GM21367 (cell line): ENCODE data around the gene AFAP1.

ENCODE experiments used
- ATAC-seq: cut with Tn5 transposase; IDR thresholded peaks from one replicate; pipeline ENCODE4 v1.9.1; 2021; ENCODE audit not compliant: unreplicated experiment

AFAP1 gene

GRCh38 chr4:7790999-7791398, 148.7 kb downstream of the AFAP1 start:
- no peak for ATAC-seq

DNA sequence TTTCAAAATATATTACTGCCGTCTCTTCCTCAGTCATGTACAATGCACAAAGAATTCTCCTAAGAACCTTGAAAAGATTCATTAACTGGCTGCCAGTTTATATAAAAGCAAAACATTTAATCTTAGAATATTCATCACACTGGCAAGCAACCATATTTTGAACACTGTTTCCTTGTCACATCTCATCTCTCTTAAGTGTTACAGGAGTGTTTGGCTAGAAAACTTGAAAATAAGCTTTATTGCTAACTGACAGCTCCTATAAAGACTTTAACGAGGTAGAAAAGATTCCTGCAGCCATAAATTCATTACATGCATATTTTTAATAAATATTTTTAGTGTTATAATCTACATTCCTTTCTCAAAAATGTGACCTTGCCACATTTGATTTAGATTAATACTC, 149.6 kb downstream of the AFAP1 start:
- ATAC-seq, result no peak

DNA sequence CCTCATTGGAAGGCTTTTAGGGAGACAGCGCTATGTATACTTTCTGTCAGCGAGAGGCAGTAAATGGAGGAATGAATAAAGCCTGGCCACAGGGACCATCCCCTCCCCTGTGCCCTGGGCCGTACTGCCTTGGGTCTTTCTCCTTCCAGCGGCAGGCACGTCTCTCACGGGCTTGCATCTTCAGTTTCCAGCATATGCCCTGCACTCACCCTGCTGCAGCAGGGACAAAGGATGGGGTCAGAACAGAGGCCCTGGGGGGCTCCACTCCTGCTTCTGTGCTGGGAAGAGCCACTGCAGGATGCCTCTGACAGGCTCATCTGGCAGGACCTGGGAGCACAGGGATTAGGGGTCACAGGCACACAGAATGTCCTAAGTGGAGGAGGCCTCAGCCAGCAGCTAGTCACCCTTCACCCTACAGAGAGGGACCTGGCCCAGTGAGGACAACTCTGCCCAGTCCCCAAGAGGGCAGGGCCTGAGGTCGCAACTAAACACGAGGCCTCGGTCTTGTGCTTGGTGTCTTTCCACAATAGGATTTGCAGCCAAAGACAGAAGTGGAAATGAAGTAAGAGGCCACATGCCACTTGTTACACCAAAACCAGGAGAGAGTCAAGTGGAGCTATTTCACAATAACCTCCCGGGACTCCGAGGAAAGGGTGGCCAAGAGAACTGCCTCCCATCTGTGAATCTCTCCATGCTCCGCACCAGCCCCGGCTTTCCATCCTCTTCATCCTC, 150.8 kb downstream of the AFAP1 start:
- ATAC-seq, result no peak

GRCh38 chr4:7788193-7788592, 151.5 kb downstream of the AFAP1 start:
- no peak for ATAC-seq

DNA sequence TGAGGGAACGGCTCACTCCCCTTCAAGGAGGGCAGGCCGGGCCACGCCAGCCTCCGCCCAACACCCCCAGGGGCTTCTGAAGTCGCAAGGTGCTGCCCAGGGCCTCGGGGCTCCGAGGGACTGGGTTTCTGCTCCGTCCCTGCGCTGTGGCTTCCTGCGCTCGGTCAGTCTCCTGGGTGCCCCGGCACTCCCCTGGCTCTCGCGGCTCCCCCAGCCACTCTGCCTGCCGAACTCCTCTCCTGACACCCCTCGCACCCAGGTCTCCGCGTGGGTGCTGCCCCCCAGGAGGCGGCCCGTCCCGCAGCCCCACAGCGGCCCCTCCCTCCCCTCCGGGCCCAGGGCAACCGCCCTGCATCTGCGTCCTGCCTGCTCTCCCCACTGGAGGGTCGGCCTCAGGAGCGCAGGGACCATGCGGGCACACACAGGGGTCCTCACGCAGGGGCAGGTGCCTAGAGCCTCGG, 151.9 kb downstream of the AFAP1 start:
- ATAC-seq, result no peak

DNA sequence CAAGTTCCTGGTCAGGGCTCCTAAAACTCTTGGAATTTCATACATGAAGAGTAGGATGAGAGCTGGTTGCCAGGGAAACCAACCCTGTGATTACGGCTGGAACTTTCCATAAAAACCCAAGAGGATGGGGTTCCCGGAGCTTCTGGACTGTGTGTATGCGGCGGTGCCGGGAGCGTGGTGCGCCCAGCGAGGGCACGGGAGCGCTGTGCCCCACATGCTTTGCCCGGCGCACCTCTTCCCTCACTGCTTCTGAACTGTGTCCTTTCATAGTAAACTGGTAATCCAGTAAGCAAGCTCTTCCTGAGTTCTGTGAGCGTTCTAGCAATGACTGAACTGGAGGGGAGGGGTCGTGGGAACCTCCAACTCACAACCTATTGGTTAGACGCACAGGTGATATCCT, 152.6 kb downstream of the AFAP1 start:
- no peak for ATAC-seq

DNA sequence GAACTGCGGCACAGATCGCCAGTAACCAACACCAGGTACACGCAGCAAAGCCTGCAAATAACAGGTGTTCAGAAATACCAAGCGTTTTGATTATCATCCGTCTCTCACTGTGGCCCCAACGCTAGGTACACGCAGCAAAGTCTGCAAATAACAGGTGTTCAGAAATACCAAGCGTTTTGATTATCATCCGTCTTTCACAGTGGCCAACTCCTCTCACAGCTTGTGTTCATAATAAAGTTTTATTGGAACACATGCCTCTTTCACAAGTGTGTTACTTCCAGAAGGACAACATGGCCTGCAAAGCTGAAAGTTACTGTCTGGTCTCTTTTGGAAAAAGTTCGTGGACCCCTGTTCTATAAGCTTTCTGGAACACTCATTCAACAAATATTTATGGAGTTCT, 153.1 kb downstream of the AFAP1 start:
- no peak for ATAC-seq

DNA sequence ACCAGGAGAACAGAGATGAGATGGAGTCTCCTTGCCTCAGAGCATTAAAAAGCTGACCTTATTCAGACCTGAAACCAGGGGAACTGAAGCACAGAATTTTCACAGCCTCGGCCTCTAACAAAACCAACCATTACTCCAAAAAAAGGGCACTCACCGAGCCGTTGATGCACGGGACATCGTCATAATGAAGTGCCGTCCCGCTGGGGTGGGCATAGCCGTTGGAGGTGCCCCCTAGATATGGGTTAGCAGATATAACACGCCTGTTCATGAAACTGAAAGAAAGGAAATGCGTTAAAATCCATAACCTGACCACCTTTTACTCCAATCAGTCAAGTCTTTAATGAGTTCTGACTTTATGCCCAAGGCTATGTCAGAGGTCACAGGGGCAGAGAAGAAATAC, 153.6 kb downstream of the AFAP1 start:
- no peak for ATAC-seq

- ATAC-seq, result no peak
These were observed 154.6 kb downstream of the AFAP1 start for GRCh38 chr4:7785017-7785416.

DNA sequence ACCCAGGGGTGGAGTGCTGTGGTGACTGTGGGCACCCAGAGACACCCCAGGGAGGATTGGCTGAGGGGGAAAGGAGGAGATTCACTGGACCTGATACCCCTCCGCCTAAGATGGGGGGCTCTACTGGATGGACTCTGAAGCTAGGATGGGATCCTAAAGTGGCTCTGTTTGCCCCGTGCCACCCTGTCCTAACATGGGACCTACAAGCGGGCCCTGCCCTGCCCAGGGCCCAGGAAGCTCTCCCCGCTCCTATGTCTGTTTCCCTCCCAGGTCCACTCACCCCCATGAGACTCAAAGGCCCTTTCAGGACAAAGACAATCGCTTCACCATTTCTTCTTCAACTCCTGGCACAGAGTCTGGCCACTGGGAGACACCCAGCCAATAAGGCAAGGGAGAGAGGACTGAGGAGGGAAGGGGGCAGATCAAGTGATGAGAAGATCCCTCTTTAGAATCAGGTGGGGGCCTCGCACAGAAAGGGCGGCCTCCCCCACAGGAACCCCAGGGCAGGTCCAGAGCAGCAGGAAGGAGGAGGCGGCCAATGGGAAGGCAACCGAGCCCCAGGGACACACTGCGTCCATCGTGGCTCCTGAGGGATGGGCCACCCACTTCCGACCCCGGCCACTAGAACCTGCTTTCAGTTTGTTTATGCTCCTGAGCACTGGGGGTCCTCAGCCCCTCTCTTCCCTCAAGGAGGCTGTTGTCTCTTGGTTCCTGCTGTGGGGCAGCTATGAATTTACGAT, 155.4 kb downstream of the AFAP1 start:
- no peak for ATAC-seq

GRCh38 chr4:7783541-7783940, 156.1 kb downstream of the AFAP1 start:
- no peak for ATAC-seq

DNA sequence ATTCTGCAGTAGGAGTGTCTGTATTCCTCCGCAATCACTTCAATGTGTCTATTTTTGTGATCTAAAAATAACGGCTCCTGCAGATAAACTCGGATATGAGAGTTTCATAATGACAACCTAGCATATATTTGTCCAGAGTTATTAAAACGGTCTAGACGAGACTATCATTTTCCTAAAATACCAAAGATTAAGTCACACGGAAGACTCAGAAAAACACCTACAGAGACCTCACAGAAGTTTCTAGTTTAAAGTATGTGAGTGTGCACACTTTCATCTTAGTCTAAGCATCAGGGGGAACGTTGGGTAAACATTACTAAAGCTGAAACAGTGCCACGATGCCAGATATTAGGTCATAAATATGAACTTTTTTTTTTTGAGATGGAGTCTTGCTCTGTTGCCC, 156.9 kb downstream of the AFAP1 start:
- no peak for ATAC-seq

- no peak for ATAC-seq
These were observed 157.7 kb downstream of the AFAP1 start for GRCh38 chr4:7781993-7782392.

DNA sequence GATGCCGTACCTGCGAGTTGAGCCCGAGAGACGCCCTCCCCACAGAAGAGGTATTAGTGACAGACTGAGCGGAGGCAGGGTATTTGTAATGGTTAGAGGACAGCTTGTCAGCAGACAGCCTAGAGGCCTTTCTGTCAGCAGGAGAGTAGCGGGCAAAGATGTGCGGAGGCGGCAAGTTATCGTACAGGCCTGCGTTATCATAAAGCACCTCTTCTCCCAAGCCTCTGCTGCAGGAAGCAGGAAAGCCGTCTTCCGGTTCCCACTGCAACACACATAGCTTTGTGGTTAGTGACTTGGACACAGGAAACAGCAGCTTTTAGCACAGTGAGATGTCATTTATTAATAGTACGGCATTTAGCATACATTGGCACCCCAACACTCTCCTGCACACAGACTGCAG, 158.3 kb downstream of the AFAP1 start:
- no peak for ATAC-seq

GRCh38 chr4:7780751-7781348, 158.8 kb downstream of the AFAP1 start:
- ATAC-seq, result no peak

DNA sequence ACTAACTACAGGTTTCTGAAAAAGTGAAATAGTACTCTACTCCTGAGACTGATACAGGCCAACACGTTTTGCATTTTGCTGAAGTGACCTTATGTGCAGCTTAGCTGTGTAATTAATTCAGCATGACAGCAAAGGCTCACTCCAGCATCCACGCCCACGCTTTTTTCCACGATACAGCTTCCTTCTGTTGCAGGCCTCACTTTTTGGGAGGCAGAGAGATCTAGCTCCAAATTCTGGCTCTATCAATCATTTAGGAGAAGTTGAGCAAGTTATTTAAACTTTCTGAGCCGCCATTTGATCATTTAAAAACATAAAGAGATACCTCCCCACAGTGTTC, 160.3 kb downstream of the AFAP1 start:
- no peak for ATAC-seq

DNA sequence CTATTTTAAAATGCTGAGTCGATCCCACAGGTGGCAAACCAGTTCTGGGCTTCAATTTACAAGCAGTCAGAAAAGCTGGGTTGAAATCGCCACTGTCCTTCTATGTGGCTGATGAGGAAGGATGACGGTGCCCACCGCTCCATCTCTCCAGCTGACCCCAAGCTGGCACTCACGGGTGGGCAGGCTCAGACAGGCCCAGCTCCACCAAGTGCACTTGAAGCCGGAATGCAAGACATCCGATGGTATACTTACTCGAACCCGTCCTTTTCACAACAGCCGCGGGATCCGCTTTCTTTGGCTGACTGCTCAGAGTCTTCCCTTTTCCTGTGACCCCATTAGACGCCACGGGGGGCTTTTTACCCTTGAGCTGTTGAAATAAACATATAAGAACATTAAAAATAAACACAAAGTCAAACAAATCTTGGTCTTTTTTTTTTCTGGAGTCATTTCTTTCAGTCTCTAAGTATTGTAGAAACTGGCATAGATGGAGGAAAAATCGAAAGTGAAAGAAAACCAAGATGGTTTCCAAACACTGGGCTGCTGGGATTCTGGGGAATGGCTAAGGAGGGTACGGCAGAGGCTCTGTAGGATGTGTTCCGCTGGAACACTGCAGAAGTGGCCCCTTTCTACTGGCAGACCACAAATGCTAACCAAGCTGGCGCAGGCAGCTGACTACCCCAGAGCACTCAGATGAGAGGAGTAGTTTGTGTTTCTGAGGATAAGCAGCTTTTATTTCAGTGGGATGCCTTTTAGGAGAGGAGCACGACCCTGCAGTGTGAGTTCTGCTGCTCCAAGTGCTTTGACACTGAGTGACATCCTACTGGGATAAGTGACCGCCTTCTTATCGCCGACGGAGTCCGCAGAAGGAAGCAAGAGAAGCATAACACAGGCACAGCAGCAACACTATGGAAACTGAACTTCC, 160.9 kb downstream of the AFAP1 start:
- ATAC-seq, result no peak

- no peak for ATAC-seq
These were observed 161.7 kb downstream of the AFAP1 start for GRCh38 chr4:7777871-7778509.

- ATAC-seq, result no peak
These were observed 162.5 kb downstream of the AFAP1 start for GRCh38 chr4:7777017-7777710.

DNA sequence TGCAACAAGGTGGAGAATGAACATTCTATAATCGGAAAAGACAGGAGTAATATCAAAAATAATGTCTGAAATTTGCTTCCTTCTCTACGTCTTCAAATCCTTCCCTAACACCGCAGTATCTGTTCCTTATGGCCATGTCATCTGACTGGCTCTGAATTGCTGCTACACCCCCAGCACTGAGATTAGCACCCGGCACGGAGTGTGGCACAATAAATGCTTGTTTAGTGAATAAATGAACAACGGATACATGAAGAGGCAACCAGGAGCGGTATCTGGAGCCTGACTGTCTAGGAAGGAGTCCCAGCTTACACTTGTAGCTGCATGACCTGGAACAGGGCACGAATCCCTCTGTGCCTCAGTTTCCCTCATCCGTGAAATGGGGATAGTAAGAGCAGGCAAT, 164.3 kb downstream of the AFAP1 start:
- no peak for ATAC-seq
